ENCODE measurements around the gene FAM110D. TPM values are rescaled to one million over a fixed set of nuclear protein-coding genes. Genes with fewer than 3 reads are reported as not detected.

FAM110D gene
- total and polyA plus RNA-seq, 2 donors (not counting 1 experiment from before 2014, with no cell fraction given), result not detected

DNA sequence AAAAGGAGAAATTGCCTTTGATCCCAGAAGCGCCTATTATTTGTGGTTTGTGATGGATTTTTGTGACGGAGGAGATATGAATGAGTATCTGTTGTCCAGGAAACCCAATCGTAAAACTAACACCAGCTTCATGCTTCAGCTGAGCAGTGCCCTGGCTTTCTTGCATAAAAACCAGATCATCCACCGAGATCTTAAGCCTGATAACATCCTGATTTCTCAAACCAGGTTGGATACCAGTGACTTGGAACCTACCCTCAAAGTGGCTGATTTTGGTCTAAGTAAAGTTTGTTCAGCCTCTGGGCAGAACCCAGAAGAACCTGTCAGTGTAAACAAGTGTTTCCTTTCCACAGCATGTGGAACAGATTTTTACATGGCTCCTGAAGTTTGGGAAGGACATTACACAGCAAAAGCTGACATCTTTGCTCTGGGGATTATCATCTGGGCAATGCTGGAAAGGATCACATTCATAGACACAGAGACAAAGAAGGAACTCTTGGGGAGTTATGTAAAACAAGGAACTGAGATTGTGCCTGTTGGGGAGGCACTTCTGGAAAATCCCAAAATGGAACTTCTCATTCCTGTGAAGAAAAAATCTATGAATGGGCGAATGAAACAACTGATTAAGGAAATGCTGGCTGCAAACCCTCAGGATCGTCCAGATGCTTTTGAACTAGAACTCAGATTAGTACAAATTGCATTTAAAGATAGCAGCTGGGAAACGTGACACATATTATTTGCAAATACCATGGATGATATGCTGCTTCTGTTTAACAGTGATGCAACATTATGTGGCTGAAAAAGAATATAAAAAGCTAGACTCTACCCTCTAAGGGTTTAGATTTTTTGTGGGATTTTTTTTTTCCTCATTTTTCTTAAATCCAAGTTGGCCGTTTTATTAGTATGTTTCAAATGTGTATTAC lies 36.8 kb upstream of the FAM110D start:
- peaks cover 0 to 27% of the 10 kb centered on the region in 2 experiments for H3K36me3 ChIP-seq (replicated peaks in 1 of 2; ENCODE audit: control extremely low read depth in 1 of 2, control insufficient read depth in 1 of 2, extremely low read depth in 1 of 2, insufficient read depth in 2 of 2, low read length in 1 of 2)
- ChIA-PET CTCF (interaction anchor here (1.1 to 3.8 kb wide), 2 partner anchors 9 to 22 kb away, joined by 6 to 21 read pairs; no protein-coding TSS in a partner anchor), POLR2A (interaction anchor here (0.6 kb wide), 1 partner anchor 8 kb away, joined by 4 read pairs; no protein-coding TSS in a partner anchor)
- H3K4me1 ChIP-seq (ENCODE audit: control insufficient read depth in 2 of 2, insufficient read depth in 2 of 2, low read length in 2 of 2), result peaks cover 17 to 18% of the 10 kb centered on the region in 2 donors
- H3K27me3 ChIP-seq (replicated peaks in 1 of 4; ENCODE audit: control extremely low read depth in 1 of 4, control insufficient read depth in 3 of 4, insufficient read depth in 4 of 4, low read length in 3 of 4), result no peaks in the 10 kb centered on the region
- no peak overlapping the region for H3K4me2 ChIP-seq (replicated peaks; ENCODE audit: low read depth, low read length, poor library complexity, severe bottlenecking)
- H3K79me2 ChIP-seq (ENCODE audit: control insufficient read depth, insufficient read depth, low read length), result peaks cover 15% of the 10 kb centered on the region
- DNase-seq (no peak), ATAC-seq (ENCODE audit: low read depth) (no peak)
- no peak overlapping the region for H3K9ac ChIP-seq (ENCODE audit: low read length)
- no peak overlapping the region for H2AFZ ChIP-seq (ENCODE audit: insufficient read depth, low read depth, low read length, poor library complexity, severe bottlenecking)
- WGBS (ENCODE audit: insufficient coverage), result 100% methylated on average over 3 of the region's 8 CpGs
- intact Hi-C loops (cut with micrococcal nuclease), result no loop called here
- no peak overlapping the region for H3K4me3 ChIP-seq (ENCODE audit: control extremely low read depth in 1 of 5, extremely low read depth in 1 of 5, insufficient read depth in 1 of 5, low read depth in 2 of 5, low read length in 4 of 5)
- H3K4me1 Mint-ChIP-seq, result peaks cover 19% of the 10 kb centered on the region
- H3K9me3 ChIP-seq (ENCODE audit: control extremely low read depth in 1 of 3, control insufficient read depth in 2 of 3, insufficient read depth in 1 of 3, low read length in 2 of 3), result no peaks in the 10 kb centered on the region
- TF ChIP-seq, protein P1, sequence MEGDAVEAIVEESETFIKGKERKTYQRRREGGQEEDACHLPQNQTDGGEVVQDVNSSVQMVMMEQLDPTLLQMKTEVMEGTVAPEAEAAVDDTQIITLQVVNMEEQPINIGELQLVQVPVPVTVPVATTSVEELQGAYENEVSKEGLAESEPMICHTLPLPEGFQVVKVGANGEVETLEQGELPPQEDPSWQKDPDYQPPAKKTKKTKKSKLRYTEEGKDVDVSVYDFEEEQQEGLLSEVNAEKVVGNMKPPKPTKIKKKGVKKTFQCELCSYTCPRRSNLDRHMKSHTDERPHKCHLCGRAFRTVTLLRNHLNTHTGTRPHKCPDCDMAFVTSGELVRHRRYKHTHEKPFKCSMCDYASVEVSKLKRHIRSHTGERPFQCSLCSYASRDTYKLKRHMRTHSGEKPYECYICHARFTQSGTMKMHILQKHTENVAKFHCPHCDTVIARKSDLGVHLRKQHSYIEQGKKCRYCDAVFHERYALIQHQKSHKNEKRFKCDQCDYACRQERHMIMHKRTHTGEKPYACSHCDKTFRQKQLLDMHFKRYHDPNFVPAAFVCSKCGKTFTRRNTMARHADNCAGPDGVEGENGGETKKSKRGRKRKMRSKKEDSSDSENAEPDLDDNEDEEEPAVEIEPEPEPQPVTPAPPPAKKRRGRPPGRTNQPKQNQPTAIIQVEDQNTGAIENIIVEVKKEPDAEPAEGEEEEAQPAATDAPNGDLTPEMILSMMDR (IDR thresholded peaks at IDR 0.05), result no peak
- TF ChIP-seq EZH2 (IDR thresholded peaks at IDR 0.05; ENCODE audit: borderline replicate concordance, insufficient read depth, low read depth, low read length, poor library complexity, severe bottlenecking), result no peak
- no peak overlapping the region for H3K4me3 Mint-ChIP-seq
- no peaks in the 10 kb centered on the region for H3K9me3 Mint-ChIP-seq (ENCODE audit: insufficient read depth)
- no peaks in the 10 kb centered on the region for H3K27me3 Mint-ChIP-seq
- H3K27ac Mint-ChIP-seq, result no peak overlapping the region
- no peak overlapping the region for H3K27ac ChIP-seq (ENCODE audit: low read length in 2 of 2)
- H4K20me1 ChIP-seq (ENCODE audit: control insufficient read depth, insufficient read depth, low read length, poor library complexity, severe bottlenecking), result no peaks in the 10 kb centered on the region

Measured in B cell (primary cell).